GM19035 (cell line): ENCODE measurements around the gene C11orf52.

ENCODE experiments used
- ATAC-seq: cut with Tn5 transposase; IDR thresholded peaks from one replicate; pipeline ENCODE4 v1.9.1; 2021; ENCODE audit not compliant: unreplicated experiment

Gene C11orf52

GRCh38 chr11:111974446-111974845 lies 55.7 kb downstream of the C11orf52 start:
- no peak for ATAC-seq

- no peak for ATAC-seq
Observed at GRCh38 chr11:111975076-111975806, 56.5 kb downstream of the C11orf52 start.

DNA sequence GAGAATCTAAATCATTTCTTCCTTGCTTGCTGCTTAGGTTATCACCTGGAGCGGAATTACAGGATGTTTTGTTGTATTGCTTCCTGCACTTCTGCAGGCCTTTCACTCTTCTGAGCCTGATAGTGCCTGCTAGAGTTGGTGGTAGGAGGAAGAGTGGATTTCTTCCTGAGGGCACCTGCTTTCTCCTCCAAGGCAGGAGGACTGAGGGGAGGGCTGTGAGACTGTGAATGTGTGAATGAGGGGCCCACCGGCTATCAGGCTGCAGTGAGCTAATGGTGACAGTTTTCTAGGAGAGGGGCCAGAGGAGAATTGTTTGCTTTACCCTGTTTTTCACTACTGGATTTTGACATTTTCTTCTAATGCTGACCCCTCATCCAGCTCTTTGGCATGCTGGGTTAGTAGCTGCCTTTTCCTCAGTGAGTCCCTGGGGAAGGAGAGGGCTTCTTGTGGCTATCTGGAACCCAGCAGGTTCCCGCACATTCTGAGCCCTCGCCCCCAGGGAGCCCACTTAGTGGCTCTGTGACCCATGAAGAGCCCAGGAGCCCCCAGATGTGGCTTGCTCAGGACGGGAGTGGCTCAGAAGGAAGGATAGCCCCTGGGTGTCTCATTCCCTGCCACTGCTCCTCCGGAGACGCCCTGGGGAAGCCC lies 57.5 kb downstream of the C11orf52 start:
- ATAC-seq: no peak
